K562 (cell line): ENCODE measurements around the gene CTSH.

Source experiments
- ADNP ChIP-seq: fragments of 200-800 bp; sonication (Bioruptor generic); IDR thresholded peaks from 2 replicates; pipeline ENCODE4 v1.6.1; 2016; ENCODE audit warnings: missing genetic modification characterization, missing compliant biosample characterization
- CTCF ChIP-seq, 3 experiments: IDR thresholded peaks in 2 of 3; conservative IDR thresholded peaks in 1 of 3; 2 replicates each; pipeline ENCODE4 v1.5.1; 2011 to 2012; ENCODE audit warnings: low read length in 3 of 3, mild to moderate bottlenecking in 3 of 3, control low read depth in 2 of 3, improper control_type of control experiment in 1 of 3, inconsistent platforms in 1 of 3, low read depth in 1 of 3, mixed read lengths in 1 of 3, moderate library complexity in 1 of 3; ENCODE audit not compliant: insufficient read depth in 2 of 3
- ELF1 ChIP-seq: fragments of 200-800 bp; sonication (Bioruptor generic); IDR thresholded peaks from 2 replicates; pipeline ENCODE4 v1.6.1; 2016; ENCODE audit warnings: missing genetic modification characterization, missing compliant biosample characterization
- HCFC1 ChIP-seq: IDR thresholded peaks from 2 replicates; pipeline ENCODE4 v1.6.1; 2012; ENCODE audit warnings: low read depth, low read length, improper control_type of control experiment
- POLR2AphosphoS5 ChIP-seq: IDR thresholded peaks from 2 replicates; pipeline ENCODE4 v1.6.1; 2011; ENCODE audit warnings: mild to moderate bottlenecking, low read depth, low read length, moderate library complexity; ENCODE audit not compliant: control insufficient read depth, insufficient read depth
- REST ChIP-seq, 2 experiments: fragments of 450-650 bp; formaldehyde crosslinking in 1 of 2; IDR thresholded peaks; 2 replicates each; pipeline versions ENCODE4 v1.4.0 to v1.6.1; 2014 to 2020; ENCODE audit warnings: mild to moderate bottlenecking in 2 of 2, borderline replicate concordance in 1 of 2, low read depth in 1 of 2
- RNF219 ChIP-seq: fragments of 250-450 bp; sonication (Bioruptor Pico); IDR thresholded peaks from 2 replicates; pipeline ENCODE4 v1.5.0; 2022; ENCODE audit warnings: mild to moderate bottlenecking
- SMARCB1 ChIP-seq: IDR thresholded peaks from 2 replicates; pipeline ENCODE4 v1.6.1; 2011; ENCODE audit warnings: improper control_type of control experiment, low read depth; ENCODE audit not compliant: insufficient read length
- SMARCC2 ChIP-seq: fragments of 450-650 bp; IDR thresholded peaks from 2 replicates; pipeline ENCODE4 v1.6.1; 2017; ENCODE audit warnings: antibody characterized with exemption, moderate library complexity, mild to moderate bottlenecking, low read depth

GRCh38 chr15:78932258-78932808 lies 12.5 kb downstream of the CTSH start:
- TF ChIP-seq CTCF (IDR thresholded peaks at IDR 0.05 in 2 of 3, conservative IDR thresholded peaks at IDR 0.05 in 1 of 3; ENCODE audit: insufficient read depth in 2 of 3, low read depth in 1 of 3, low read length in 3 of 3) (no peak), POLR2AphosphoS5 (no peak), SMARCB1 (no peak), REST (IDR thresholded peaks at IDR 0.05; ENCODE audit: borderline replicate concordance) (no peak), REST (CRISPR knock-in tag; IDR thresholded peaks at IDR 0.05; ENCODE audit: low read depth) (no peak), ELF1 (tag) (no peak), ADNP (tag) (no peak), HCFC1 (no peak), RNF219 (CRISPR knock-in tag) (no peak), SMARCC2 (no peak)
